ENCODE data around the gene TAS2R10. TPM values are rescaled to one million over a fixed set of nuclear protein-coding genes. Genes with fewer than 3 reads are reported as not detected.

Gene TAS2R10
- total RNA-seq, 2 donors from 2014 or later: 1.2 to 1.6 TPM

- Mint-ChIP-seq H3K27me3 (ENCODE audit: insufficient read depth) (no peaks in the 10 kb centered on the region), H3K27ac (no peak overlapping the region), H3K36me3 (ENCODE audit: low read depth) (peaks cover 41% of the 10 kb centered on the region), H3K4me1 (peaks cover 9% of the 10 kb centered on the region), H3K4me3 (no peak overlapping the region), H3K9me3 (peaks cover 43% of the 10 kb centered on the region)
- TF ChIP-seq CTCF (conservative IDR thresholded peaks at IDR 0.05): peak; percentile 17
- no peaks in the 10 kb centered on the region for H3K27me3 ChIP-seq (ENCODE audit: control insufficient read depth, insufficient read depth, low read length, poor library complexity, severe bottlenecking)
- no peak overlapping the region for H3K4me3 ChIP-seq (ENCODE audit: low read length)
- H3K36me3 ChIP-seq (ENCODE audit: control insufficient read depth, insufficient read depth, low read length): no peaks in the 10 kb centered on the region
- 94% methylated on average over 2 of the region's 2 CpGs; no CpG with 5 or more reads in 1 of the 2 experiments for WGBS, 2 experiments (ENCODE audit: insufficient coverage in 1 of 2, insufficient read length in 1 of 2)
- H3K9ac ChIP-seq (ENCODE audit: extremely low read depth, low read length, poor library complexity, severe bottlenecking): no peak overlapping the region
- no peak overlapping the region for H3K27ac ChIP-seq (ENCODE audit: low read depth, low read length)
- no peak for DNase-seq
- H3K4me1 ChIP-seq (ENCODE audit: control insufficient read depth, insufficient read depth, low read length): peaks cover 8% of the 10 kb centered on the region
- peaks cover 32% of the 10 kb centered on the region for H3K9me3 ChIP-seq (ENCODE audit: control insufficient read depth, low read length)
Measured at GRCh38 chr12:10853776-10854175, 27.6 kb upstream of the TAS2R10 start.

DNA sequence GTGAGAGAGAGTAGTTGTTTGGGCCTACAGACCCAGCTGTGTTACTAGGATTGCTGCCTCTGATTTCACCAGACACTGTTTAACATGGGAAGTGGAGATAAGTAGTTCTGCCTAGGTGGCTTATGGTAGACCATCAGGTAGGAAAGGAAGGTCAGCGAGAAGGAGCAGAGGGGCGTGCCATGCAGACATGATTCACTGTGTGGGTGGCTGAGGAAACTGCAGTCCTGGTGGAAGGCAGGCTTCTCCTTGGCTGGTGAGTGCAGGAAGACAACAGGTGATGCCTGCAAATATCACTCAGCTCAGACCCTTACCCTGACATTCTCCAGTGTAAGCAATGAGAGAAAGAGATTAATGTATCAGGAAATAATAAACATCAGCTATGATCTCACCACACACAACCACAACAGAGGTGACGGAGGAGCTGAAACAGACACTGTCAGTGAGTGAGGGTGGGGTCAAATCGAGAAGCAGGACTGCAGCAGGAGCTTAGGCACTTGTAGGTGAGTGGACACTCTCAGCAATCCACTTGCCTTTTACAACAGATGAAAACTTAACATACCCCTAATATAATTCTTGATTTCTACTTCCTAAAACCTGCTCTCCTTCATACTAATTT, 25.2 kb upstream of the TAS2R10 start:
- Histone ChIP-seq H3K27ac (ENCODE audit: low read depth, low read length) (no peak overlapping the region), H3K9ac (ENCODE audit: extremely low read depth, low read length, poor library complexity, severe bottlenecking) (no peak overlapping the region), H3K27me3 (ENCODE audit: control insufficient read depth, insufficient read depth, low read length, poor library complexity, severe bottlenecking) (no peaks in the 10 kb centered on the region), H3K4me3 (ENCODE audit: low read length) (no peak overlapping the region), H3K36me3 (ENCODE audit: control insufficient read depth, insufficient read depth, low read length) (no peaks in the 10 kb centered on the region), H3K9me3 (ENCODE audit: control insufficient read depth, low read length) (peaks cover 15% of the 10 kb centered on the region), H3K4me1 (ENCODE audit: control insufficient read depth, insufficient read depth, low read length) (peaks cover 8% of the 10 kb centered on the region)
- H3K27me3 Mint-ChIP-seq (ENCODE audit: insufficient read depth): no peaks in the 10 kb centered on the region
- H3K27ac Mint-ChIP-seq: no peak overlapping the region
- DNase-seq: no peak
- H3K4me3 Mint-ChIP-seq: no peak overlapping the region
- peaks cover 9% of the 10 kb centered on the region for H3K4me1 Mint-ChIP-seq
- no peak for TF ChIP-seq CTCF (conservative IDR thresholded peaks at IDR 0.05)
- WGBS, 2 experiments (ENCODE audit: insufficient coverage in 1 of 2, insufficient read length in 1 of 2): 94 to 96% methylated on average over 2 to 3 of the region's 4 CpGs
- H3K9me3 Mint-ChIP-seq: peaks cover 20% of the 10 kb centered on the region
- H3K36me3 Mint-ChIP-seq (ENCODE audit: low read depth): peaks cover 29% of the 10 kb centered on the region

DNA sequence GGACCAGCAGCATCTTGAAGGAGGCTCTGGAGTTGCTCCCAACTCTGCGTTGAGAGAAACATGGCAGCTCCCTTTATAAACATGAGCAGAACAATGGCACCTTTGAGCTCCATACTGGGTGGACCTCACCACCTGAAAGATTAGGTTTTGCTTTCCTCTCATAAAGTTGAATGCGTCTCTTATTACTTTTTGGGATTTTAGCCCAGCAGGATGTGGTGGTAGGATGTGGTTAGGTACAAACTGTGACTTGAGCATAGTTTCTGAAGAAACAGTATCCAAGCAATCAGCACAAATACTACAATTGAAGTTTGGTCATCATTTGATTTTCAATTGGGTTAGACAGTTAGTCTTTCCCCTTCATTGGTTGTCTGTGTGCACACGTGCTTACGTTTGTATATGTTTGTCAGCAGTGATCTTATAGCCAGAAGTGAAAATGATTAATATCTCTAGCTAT, 23.3 kb upstream of the TAS2R10 start, which contains the start of gene PRR4:
PRR4 (minus strand) TSS at position 51 of the 454 bp plus-strand sequence; CDS start at position 13, 38 bp downstream.
- no peaks in the 10 kb centered on the region for H3K27me3 Mint-ChIP-seq (ENCODE audit: insufficient read depth)
- H3K27ac ChIP-seq (ENCODE audit: low read depth, low read length): no peak within 1 kb of the TSS
- H3K9me3 ChIP-seq (ENCODE audit: control insufficient read depth, low read length): no peaks in the 10 kb centered on the region
- peaks cover 9% of the 10 kb centered on the region for H3K4me1 Mint-ChIP-seq
- 85 to 94% methylated on average over 3 of the region's 4 CpGs for WGBS, 2 experiments (ENCODE audit: insufficient coverage in 1 of 2, insufficient read length in 1 of 2)
- peaks cover 8% of the 10 kb centered on the region for H3K4me1 ChIP-seq (ENCODE audit: control insufficient read depth, insufficient read depth, low read length)
- no peak within 1 kb of the TSS for H3K4me3 Mint-ChIP-seq
- H3K36me3 Mint-ChIP-seq (ENCODE audit: low read depth): peaks cover 14% of the 10 kb centered on the region
- no peak within 1 kb of the TSS for H3K4me3 ChIP-seq (ENCODE audit: low read length)
- peaks cover under 1% of the 10 kb centered on the region for H3K9me3 Mint-ChIP-seq
- H3K27ac Mint-ChIP-seq: no peak within 1 kb of the TSS
- no peak for DNase-seq
- no peak within 1 kb of the TSS for H3K9ac ChIP-seq (ENCODE audit: extremely low read depth, low read length, poor library complexity, severe bottlenecking)
- TF ChIP-seq CTCF (conservative IDR thresholded peaks at IDR 0.05): no peak
- H3K27me3 ChIP-seq (ENCODE audit: control insufficient read depth, insufficient read depth, low read length, poor library complexity, severe bottlenecking): no peaks in the 10 kb centered on the region
- H3K36me3 ChIP-seq (ENCODE audit: control insufficient read depth, insufficient read depth, low read length): no peaks in the 10 kb centered on the region
